Measurements from ENCODE around the gene KRTAP5-3.

DNA sequence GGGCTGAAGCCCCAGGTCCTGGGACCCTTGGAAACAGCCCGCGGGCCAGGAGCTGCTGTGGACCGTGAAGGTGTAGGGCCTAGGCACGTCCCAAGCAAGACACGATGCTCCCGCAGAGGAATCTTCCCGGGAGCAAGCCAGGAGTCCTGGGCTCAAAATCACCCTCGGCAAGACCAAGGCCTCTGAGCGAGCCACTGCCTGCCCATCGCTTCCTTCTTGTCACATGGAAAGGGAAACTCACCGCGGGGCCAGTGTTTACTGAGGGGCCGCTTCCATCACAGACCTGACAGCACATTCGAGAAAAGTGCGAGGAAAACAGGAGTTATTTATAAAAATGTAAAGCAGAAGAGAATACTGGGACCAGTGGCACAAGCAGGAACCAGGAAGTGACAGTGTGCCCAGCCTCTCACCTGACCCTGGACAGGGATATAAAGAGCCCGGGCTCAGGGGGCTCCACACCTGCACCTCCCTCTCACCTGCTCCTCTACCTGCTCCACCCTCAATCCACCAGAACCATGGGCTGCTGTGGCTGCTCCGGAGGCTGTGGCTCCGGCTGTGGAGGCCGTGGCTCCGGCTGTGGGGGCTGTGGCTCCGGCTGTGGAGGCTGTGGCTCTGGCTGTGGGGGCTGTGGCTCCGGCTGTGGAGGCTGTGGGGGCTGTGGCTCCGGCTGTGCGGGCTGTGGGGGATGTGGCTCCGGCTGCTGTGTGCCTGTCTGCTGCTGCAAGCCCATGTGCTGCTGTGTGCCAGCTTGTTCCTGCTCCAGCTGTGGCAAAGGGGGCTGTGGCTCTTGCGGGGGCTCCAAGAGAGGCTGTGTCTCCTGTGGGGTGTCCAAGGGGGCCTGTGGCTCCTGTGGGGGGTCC is 21.3 kb upstream of the KRTAP5-3 start, which contains the start of gene KRTAP5-5:
- TF ChIP-seq EZH2 (IDR thresholded peaks at IDR 0.05; ENCODE audit: borderline replicate concordance, low read depth, low read length, severe bottlenecking): no peak
- TF ChIP-seq, protein P1, sequence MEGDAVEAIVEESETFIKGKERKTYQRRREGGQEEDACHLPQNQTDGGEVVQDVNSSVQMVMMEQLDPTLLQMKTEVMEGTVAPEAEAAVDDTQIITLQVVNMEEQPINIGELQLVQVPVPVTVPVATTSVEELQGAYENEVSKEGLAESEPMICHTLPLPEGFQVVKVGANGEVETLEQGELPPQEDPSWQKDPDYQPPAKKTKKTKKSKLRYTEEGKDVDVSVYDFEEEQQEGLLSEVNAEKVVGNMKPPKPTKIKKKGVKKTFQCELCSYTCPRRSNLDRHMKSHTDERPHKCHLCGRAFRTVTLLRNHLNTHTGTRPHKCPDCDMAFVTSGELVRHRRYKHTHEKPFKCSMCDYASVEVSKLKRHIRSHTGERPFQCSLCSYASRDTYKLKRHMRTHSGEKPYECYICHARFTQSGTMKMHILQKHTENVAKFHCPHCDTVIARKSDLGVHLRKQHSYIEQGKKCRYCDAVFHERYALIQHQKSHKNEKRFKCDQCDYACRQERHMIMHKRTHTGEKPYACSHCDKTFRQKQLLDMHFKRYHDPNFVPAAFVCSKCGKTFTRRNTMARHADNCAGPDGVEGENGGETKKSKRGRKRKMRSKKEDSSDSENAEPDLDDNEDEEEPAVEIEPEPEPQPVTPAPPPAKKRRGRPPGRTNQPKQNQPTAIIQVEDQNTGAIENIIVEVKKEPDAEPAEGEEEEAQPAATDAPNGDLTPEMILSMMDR (IDR thresholded peaks at IDR 0.05; ENCODE audit: borderline replicate concordance, extremely low read depth, low read length, poor library complexity, severe bottlenecking): no peak
